GM12878 (cell line): ENCODE measurements around the gene ABHD17C. TPM values are rescaled to one million over a fixed set of nuclear protein-coding genes. Genes with fewer than 3 reads are reported as not detected.

Source experiments
- ATAC-seq: fragments of 200-7000 bp; cut with Tn5 transposase; 3 replicates; pipeline ENCODE4 v1.9.1; 2020; ENCODE audit warnings: mild to moderate bottlenecking, moderate library complexity
- BruUV-seq: library from RNA; stranded (reverse); fragments of 400-500 nt; replicated peaks from 2 replicates; lab custom pipeline; 2021; lab: Mats Ljungman, UMichigan
- CTCF ChIA-PET: fragments of 300-600 bp; sonication (Branson Sonifier 250); formaldehyde crosslinking; extraction: SDS; loops from one replicate; lab custom pipeline; 2021; ENCODE audit warnings: inconsistent platforms; lab: Yijun Ruan, JAX
- POLR2A ChIA-PET: fragments of 350-600 bp; formaldehyde crosslinking; extraction: SDS; loops from one replicate; lab custom pipeline; 2021; ENCODE audit warnings: inconsistent platforms; lab: Charles Lee
- RAD21 ChIA-PET: fragments of 300-600 bp; sonication (Branson Sonifier 250); formaldehyde crosslinking; loops from one replicate; lab custom pipeline; 2023; ENCODE audit warnings: antibody characterized with exemption; ENCODE audit not compliant: unreplicated experiment; lab: Charles Lee
- SMC1A ChIA-PET: fragments of 300-600 bp; sonication (Branson Sonifier 250); formaldehyde crosslinking; loops from one replicate; lab custom pipeline; 2023; ENCODE audit not compliant: unreplicated experiment, uncharacterized antibody; lab: Charles Lee
- DNase-seq: peaks from one replicate; pipeline ENCODE4 v3.0.0-alpha.2; 2011; ENCODE audit warnings: low read depth, low spot score
- FAIRE-seq: peaks from 3 replicates; lab custom pipeline; 2011; peaks lifted over from hg19 to GRCh38; lab: Jason Lieb, UNC
- H2AFZ ChIP-seq: 2 replicates; pipeline ENCODE4 v1.6.0; 2011; ENCODE audit warnings: low read depth, low read length, control low read depth; ENCODE audit not compliant: control insufficient read depth
- H3K27ac ChIP-seq: 2 replicates; pipeline ENCODE4 v1.5.1; 2011; ENCODE audit warnings: control low read depth; ENCODE audit not compliant: control insufficient read depth, insufficient read depth
- H3K27me3 ChIP-seq, 2 experiments: replicated peaks in 1 of 2; 2 replicates each; pipeline versions ENCODE4 v1.6.0 to v1.6.1; 2011; ENCODE audit warnings: low read length in 1 of 2; ENCODE audit not compliant: control insufficient read depth in 2 of 2, insufficient read depth in 2 of 2
- H3K36me3 ChIP-seq, 2 experiments: 2 replicates each; pipeline ENCODE4 v1.5.1; 2011; ENCODE audit warnings: low read length in 1 of 2; ENCODE audit not compliant: control insufficient read depth in 2 of 2, insufficient read depth in 2 of 2
- H3K4me1 ChIP-seq: 2 replicates; pipeline ENCODE4 v1.6.1; 2011; ENCODE audit warnings: mild to moderate bottlenecking, low read length, moderate library complexity, mixed read lengths; ENCODE audit not compliant: control insufficient read depth, insufficient read depth
- H3K4me2 ChIP-seq: 2 replicates; pipeline ENCODE4 v1.6.0; 2011; ENCODE audit warnings: control low read depth; ENCODE audit not compliant: control insufficient read depth, insufficient read depth
- H3K4me3 ChIP-seq: fragments of 200-600 bp; sonication (generic); 2 replicates; pipeline ENCODE4 v1.5.1; 2016
- H3K79me2 ChIP-seq: 2 replicates; pipeline ENCODE4 v1.6.0; 2011; ENCODE audit warnings: low read length; ENCODE audit not compliant: control insufficient read depth, insufficient read depth
- H3K9ac ChIP-seq: 2 replicates; pipeline ENCODE4 v1.8.0; 2011; ENCODE audit warnings: low read length, control low read depth, mixed read lengths; ENCODE audit not compliant: control insufficient read depth, insufficient read depth
- H3K9me3 ChIP-seq: replicated peaks from 3 replicates; pipeline ENCODE4 v1.5.1; 2011; ENCODE audit warnings: mild to moderate bottlenecking, low read length; ENCODE audit not compliant: control insufficient read depth, insufficient read depth
- H4K20me1 ChIP-seq: 2 replicates; pipeline ENCODE4 v1.6.0; 2011; ENCODE audit not compliant: control insufficient read depth, insufficient read depth
- CHD2 ChIP-seq: IDR thresholded peaks from 2 replicates; pipeline ENCODE4 v1.6.1; 2011; ENCODE audit warnings: low read depth, low read length, improper control_type of control experiment, borderline replicate concordance
- IKZF2 ChIP-seq, 2 experiments: fragments of 450-650 bp; IDR thresholded peaks; 2 replicates each; pipeline ENCODE4 v1.6.1; 2017; ENCODE audit warnings: mild to moderate bottlenecking in 2 of 2, moderate library complexity in 2 of 2
- NFYB ChIP-seq: IDR thresholded peaks from 2 replicates; pipeline ENCODE4 v1.6.1; 2011; ENCODE audit warnings: low read depth, mild to moderate bottlenecking, low read length, improper control_type of control experiment, moderate library complexity; ENCODE audit not compliant: insufficient read depth
- NR2F1 ChIP-seq: fragments of 450-650 bp; conservative IDR thresholded peaks from 2 replicates; pipeline ENCODE4 v1.6.1; 2017; ENCODE audit warnings: mild to moderate bottlenecking
- POLR2AphosphoS2 ChIP-seq: IDR thresholded peaks from 2 replicates; pipeline ENCODE4 v1.6.1; 2011; ENCODE audit warnings: low read depth, mild to moderate bottlenecking, low read length, improper control_type of control experiment, moderate library complexity
- PRDM15 ChIP-seq: fragments of 450-650 bp; formaldehyde crosslinking; IDR thresholded peaks from 2 replicates; pipeline ENCODE4 v1.4.0; 2020; ENCODE audit warnings: mild to moderate bottlenecking, moderate library complexity
- SMAD5 ChIP-seq: IDR thresholded peaks from 2 replicates; pipeline ENCODE4 v1.6.1; 2016; ENCODE audit warnings: antibody characterized with exemption, low read depth
- ZBED1 ChIP-seq: IDR thresholded peaks from 2 replicates; pipeline ENCODE4 v1.6.1; 2016; ENCODE audit warnings: borderline replicate concordance
- ZBTB11 ChIP-seq: fragments of 450-650 bp; formaldehyde crosslinking; IDR thresholded peaks from 2 replicates; pipeline ENCODE4 v1.5.0; 2022; ENCODE audit warnings: mild to moderate bottlenecking, missing genetic modification characterization
- ZNF592 ChIP-seq: fragments of 450-650 bp; IDR thresholded peaks from 2 replicates; pipeline ENCODE4 v1.6.1; 2017; ENCODE audit warnings: mild to moderate bottlenecking, moderate library complexity
- ZSCAN29 ChIP-seq: fragments of 450-650 bp; IDR thresholded peaks from 2 replicates; pipeline ENCODE4 v1.6.1; 2017; ENCODE audit warnings: mild to moderate bottlenecking, moderate library complexity
- WGBS: methylation state at CpG from one replicate; pipeline ENCODE4 v1.1.6; 2016; ENCODE audit warnings: low lambda C conversion rate; ENCODE audit not compliant: insufficient replicate concordance, insufficient coverage; ENCODE audit errors: missing lambda C conversion rate; 5-methylcytosine and 5-hydroxymethylcytosine counted together
- in situ Hi-C: fragments of 300-500 bp; cut with MboI; formaldehyde crosslinking; loops from 9 replicates; pipeline ENCODE4 v1.14.3; 2018; ENCODE audit warnings: mixed read lengths
- intact Hi-C: fragments of 100-400 bp; cut with micrococcal nuclease; formaldehyde crosslinking; loops from one replicate; pipeline ENCODE4 v1.14.2; 2022; ENCODE audit not compliant: unreplicated experiment
- polyA plus RNA-seq, 11 experiments: library from polyadenylated mRNA; depleted of rRNA in 4 of 11; unstranded in 6 of 11; stranded (reverse) in 5 of 11; fragments of >200 nt; fragmentation: Nextera tagmentation in 4 of 11; fragmentation: Illumina TruSeq in 1 of 11; extraction: Ambion mirVana in 4 of 11; extraction: Trizol in 1 of 11; gene quantifications; 1 replicate in 1 of 11; 2 replicates in 10 of 11; pipeline versions ENCODE4 v1.2.1 to v1.2.3, GENCODE V29; 2011 to 2016; ENCODE audit warnings: inconsistent platforms in 2 of 11, missing spikeins in 2 of 11, low read depth in 1 of 11
- total RNA-seq, 4 experiments: library from RNA; depleted of rRNA in 3 of 4; stranded (reverse); fragments of >200 nt in 3 of 4; fragmentation: Illumina TruSeq in 1 of 4; extraction: Trizol in 1 of 4; gene quantifications; 2 replicates each; pipeline versions ENCODE4 v1.2.1 to v1.2.3, GENCODE V29; 2013 to 2021

The ABHD17C gene
- total and polyA plus RNA-seq, 10 of the 15 experiments (the other 5 are each of a cell fraction or from before 2014, with no cell fraction given): 0.92 to 11.4 (median 5.5) TPM

- SMC1A ChIA-PET: no interaction called here
- BruUV-seq: no TSS peak
- CTCF ChIA-PET: interaction anchor here (1.0 kb wide), 1 partner anchor 76 kb away, joined by 3 read pairs; no protein-coding TSS in a partner anchor
- 94% methylated on average over 1 of the region's 1 CpG for WGBS
- Histone ChIP-seq H3K4me2 (no peak overlapping the region), H3K36me3 (no peaks in the 10 kb centered on the region; a peak in 1 of 4 replicates), H2AFZ (no peak overlapping the region), H3K4me3 (no peak overlapping the region), H4K20me1 (no peaks in the 10 kb centered on the region), H3K9me3 (no peaks in the 10 kb centered on the region), H3K79me2 (peaks cover 17% of the 10 kb centered on the region), H3K9ac (no peak overlapping the region), H3K27ac (no peak overlapping the region), H3K27me3 (no peaks in the 10 kb centered on the region), H3K4me1 (no peaks in the 10 kb centered on the region; the same call in 1 of the 2 replicates)
- POLR2A ChIA-PET: no interaction called here
- FAIRE-seq (no peak), ATAC-seq (no peak), DNase-seq (no peak)
- RAD21 ChIA-PET: no interaction called here
- in situ Hi-C loops (no loop called here), intact Hi-C loops (loop anchor here (5.0 kb wide), 1 partner anchor 622 kb away; the partner anchor contains the start of gene STARD5)
- TF ChIP-seq POLR2AphosphoS2: no peak
- no peak for TF ChIP-seq PRDM15 (CRISPR knock-in tag)
- no peak for TF ChIP-seq SMAD5
- no peak for TF ChIP-seq ZSCAN29
- no peak for TF ChIP-seq IKZF2 (IDR thresholded peaks at IDR 0.05)
- no peak for TF ChIP-seq CHD2
- TF ChIP-seq NR2F1: no peak
- TF ChIP-seq NFYB: no peak
- TF ChIP-seq ZBTB11 (CRISPR knock-in tag): no peak
- no peak for TF ChIP-seq ZBED1
- no peak for TF ChIP-seq ZNF592
These were observed 4.9 kb downstream of the ABHD17C start for GRCh38 chr15:80699981-80700380.
